Kidney (tissue), 14 donors: ENCODE data around the gene RNF113B. TPM values are rescaled to one million over a fixed set of nuclear protein-coding genes. Genes with fewer than 3 reads are reported as not detected.
A peak's percentile ranks its signal among the peaks of the same experiment; 100 is the strongest.

Source experiments
- DNase-seq, 5 donors: peaks; one replicate each; pipeline ENCODE4 v3.0.0-alpha.2; 2013 to 2020
- FAIRE-seq: peaks from 2 replicates; lab custom pipeline; 2012; peaks lifted over from hg19 to GRCh38; lab: Jason Lieb, UNC
- H3K27ac ChIP-seq, 2 donors: one replicate each; pipeline ENCODE4 v1.7.0; 2013; ENCODE audit warnings: low read depth in 2 of 2, low read length in 2 of 2, inconsistent platforms in 1 of 2
- H3K27me3 ChIP-seq: one replicate; pipeline ENCODE4 v1.7.1; 2013; ENCODE audit warnings: low read length, inconsistent platforms; ENCODE audit not compliant: control insufficient read depth, insufficient read depth
- H3K36me3 ChIP-seq, 3 donors: one replicate each; pipeline versions ENCODE4 v1.7.0 to v1.7.1; 2013; ENCODE audit warnings: low read length in 3 of 3, control low read depth in 1 of 3, inconsistent platforms in 1 of 3; ENCODE audit not compliant: insufficient read depth in 3 of 3, control insufficient read depth in 2 of 3
- H3K4me1 ChIP-seq, 3 donors: one replicate each; pipeline versions ENCODE4 v1.7.0 to v1.7.1; 2013; ENCODE audit warnings: low read length in 3 of 3, inconsistent platforms in 1 of 3, low read depth in 1 of 3; ENCODE audit not compliant: control insufficient read depth in 2 of 3, insufficient read depth in 2 of 3
- H3K4me3 ChIP-seq, 3 donors: one replicate each; pipeline versions ENCODE4 v1.7.0 to v1.8.1; 2013; ENCODE audit warnings: low read length in 3 of 3, control low read depth in 1 of 3, inconsistent platforms in 1 of 3
- H3K9ac ChIP-seq, 3 donors: one replicate each; pipeline versions ENCODE4 v1.7.0 to v1.7.1; 2013; ENCODE audit warnings: low read length in 3 of 3, control low read depth in 1 of 3, inconsistent platforms in 1 of 3
- H3K9me3 ChIP-seq, 3 donors: one replicate each; pipeline versions ENCODE4 v1.7.0 to v1.7.1; 2013; ENCODE audit warnings: low read length in 3 of 3, control low read depth in 1 of 3, inconsistent platforms in 1 of 3; ENCODE audit not compliant: control insufficient read depth in 2 of 3, insufficient read depth in 1 of 3
- CTCF ChIP-seq: IDR thresholded peaks from 3 replicates; pipeline ENCODE4 v1.5.1; 2012; ENCODE audit warnings: mild to moderate bottlenecking, moderate library complexity, borderline replicate concordance; ENCODE audit not compliant: insufficient read depth; ENCODE audit errors: extremely low read depth
- intact Hi-C: fragments of 100-400 bp; cut with DNase I; formaldehyde crosslinking; loops from one replicate; pipeline ENCODE4 v1.11.1; 2022
- polyA plus RNA-seq: library from polyadenylated mRNA; stranded (reverse); fragments of 350-450 nt; fragmentation: Illumina TruSeq; extraction: RNeasy Lipid Tissue Mini Kit (QIAGEN cat#74804); gene quantifications from one replicate; pipeline ENCODE4 v1.2.3, GENCODE V29; 2014; ENCODE audit warnings: low read depth, low replicate concordance; ENCODE audit not compliant: insufficient read depth
- total RNA-seq: library from RNA; stranded (reverse); fragmentation: NEBNext Ultra II Directional; extraction: Animal tissue kit (Norgen Biotek cat#: 25700); gene quantifications from one replicate; pipeline ENCODE4 v1.2.1, GENCODE V29; 2021
- donor health status: control.
- donor health status: control.
- donor health status: control.
- donor health status: control.
- donor health status: control.
- donor health status: DM: yes; HTN: yes; CAD: no.
- donor health status: Normal renal cell carcinoma (clear cell type).

Gene RNF113B
- total and polyA plus RNA-seq, 2 donors from 2014 or later = not detected

GRCh38 chr13:98201189-98201588 is 24.1 kb upstream of the RNF113B start:
- Histone ChIP-seq H3K27ac (no peak overlapping the region), H3K36me3 (no peaks in the 10 kb centered on the region), H3K27me3 (no peaks in the 10 kb centered on the region), H3K9ac (no peak overlapping the region), H3K4me3 (no peak overlapping the region), H3K4me1 (peaks cover 6 to 26% (median 8%) of the 10 kb centered on the region in 3 donors), H3K9me3 (peaks cover 0 to 6% (median 0%) of the 10 kb centered on the region in 3 donors)
- FAIRE-seq (no peak), DNase-seq (peak in 2 of 5 donors; percentile 61 to 62)
- no peak for TF ChIP-seq CTCF
- intact Hi-C loops = no loop called here

GRCh38 chr13:98200211-98200878 is 23.3 kb upstream of the RNF113B start:
- intact Hi-C loops = no loop called here
- Histone ChIP-seq H3K4me3 (no peak overlapping the region), H3K9ac (no peak overlapping the region), H3K4me1 (peaks cover 6 to 25% (median 10%) of the 10 kb centered on the region in 3 donors), H3K9me3 (no peaks in the 10 kb centered on the region), H3K27me3 (no peaks in the 10 kb centered on the region), H3K36me3 (no peaks in the 10 kb centered on the region), H3K27ac (no peak overlapping the region)
- DNase-seq (peak in 1 of 5 donors; percentile 46), FAIRE-seq (no peak)
- no peak for TF ChIP-seq CTCF

DNA sequence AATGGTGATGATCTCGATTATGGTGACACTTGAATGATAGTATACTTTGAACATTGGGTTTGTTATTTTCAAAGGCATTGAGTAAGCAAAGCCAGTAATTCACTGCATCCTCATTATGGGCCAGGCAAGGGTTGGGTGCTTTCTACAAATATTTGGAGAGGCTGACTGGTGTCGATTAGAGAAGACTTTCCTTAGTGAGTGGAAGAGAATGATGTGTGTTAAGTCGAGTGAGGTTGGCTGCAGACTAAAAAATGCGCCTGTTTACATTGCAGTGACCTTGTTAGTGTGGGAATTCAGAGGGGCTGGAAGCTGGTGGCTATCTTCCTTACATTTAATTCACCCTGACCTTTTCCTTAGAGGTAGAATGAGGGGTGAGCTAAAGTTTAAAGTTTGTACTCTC is 22.4 kb upstream of the RNF113B start:
- DNase-seq (no peak), FAIRE-seq (no peak)
- peaks cover 6 to 34% (median 10%) of the 10 kb centered on the region in 3 donors for H3K4me1 ChIP-seq
- no peak overlapping the region for H3K9ac ChIP-seq
- H3K9me3 ChIP-seq = no peaks in the 10 kb centered on the region
- intact Hi-C loops = no loop called here
- H3K27me3 ChIP-seq = no peaks in the 10 kb centered on the region
- H3K4me3 ChIP-seq = no peak overlapping the region
- H3K27ac ChIP-seq = no peak overlapping the region
- TF ChIP-seq CTCF = no peak
- no peaks in the 10 kb centered on the region for H3K36me3 ChIP-seq
